HG03432 (cell line): ENCODE results near the gene OAS3.
"Not testable (repeated sequence)": the region's sequence is repeated elsewhere in the genome, so short reads cannot be mapped to it uniquely, and the experiment has no call there.

Experiments
- ATAC-seq: cut with Tn5 transposase; IDR thresholded peaks from one replicate; pipeline ENCODE4 v1.9.1; 2021; ENCODE audit warnings: mild to moderate bottlenecking, moderate library complexity; ENCODE audit not compliant: unreplicated experiment

Gene OAS3

GRCh38 chr12:112978163-112979040 lies 40.1 kb downstream of the OAS3 start, which contains the start of gene OAS2:
TSS of gene OAS2 (plus strand) at chr12:112978519. CDS start at chr12:112978609, 90 bp downstream.
- ATAC-seq, result peak; percentile 91

DNA sequence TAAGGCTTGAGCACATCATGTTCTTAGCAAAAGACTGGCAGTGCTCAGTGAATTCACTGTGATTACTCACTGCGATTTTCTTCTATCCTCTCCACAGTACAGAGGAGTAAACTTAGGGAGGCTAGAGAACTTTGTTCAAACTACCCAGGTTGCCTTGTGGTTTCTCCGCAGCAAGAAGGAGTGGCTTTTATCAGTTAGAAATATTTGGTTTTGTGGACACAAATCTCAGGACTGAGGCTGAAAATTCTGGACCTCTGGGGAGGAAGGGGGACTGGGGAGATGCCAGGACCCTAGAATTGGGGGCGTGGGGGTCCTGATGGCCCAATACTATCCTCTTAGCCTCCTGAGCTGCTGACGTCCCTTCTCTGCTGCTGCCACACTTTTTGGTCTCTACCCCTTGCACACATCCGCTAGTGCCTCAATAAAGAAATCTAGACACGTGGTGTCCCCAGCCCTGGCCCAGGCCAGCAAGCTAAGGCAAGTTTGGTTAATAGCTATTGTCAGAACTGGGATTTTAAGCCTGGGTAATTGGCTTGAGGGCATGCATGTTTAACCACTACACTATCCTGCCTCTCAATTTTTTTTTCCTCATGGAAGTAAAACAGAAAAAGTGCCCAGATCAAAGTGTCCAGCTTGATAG lies 40.9 kb downstream of the OAS3 start:
- peak; percentile 3 for ATAC-seq

DNA sequence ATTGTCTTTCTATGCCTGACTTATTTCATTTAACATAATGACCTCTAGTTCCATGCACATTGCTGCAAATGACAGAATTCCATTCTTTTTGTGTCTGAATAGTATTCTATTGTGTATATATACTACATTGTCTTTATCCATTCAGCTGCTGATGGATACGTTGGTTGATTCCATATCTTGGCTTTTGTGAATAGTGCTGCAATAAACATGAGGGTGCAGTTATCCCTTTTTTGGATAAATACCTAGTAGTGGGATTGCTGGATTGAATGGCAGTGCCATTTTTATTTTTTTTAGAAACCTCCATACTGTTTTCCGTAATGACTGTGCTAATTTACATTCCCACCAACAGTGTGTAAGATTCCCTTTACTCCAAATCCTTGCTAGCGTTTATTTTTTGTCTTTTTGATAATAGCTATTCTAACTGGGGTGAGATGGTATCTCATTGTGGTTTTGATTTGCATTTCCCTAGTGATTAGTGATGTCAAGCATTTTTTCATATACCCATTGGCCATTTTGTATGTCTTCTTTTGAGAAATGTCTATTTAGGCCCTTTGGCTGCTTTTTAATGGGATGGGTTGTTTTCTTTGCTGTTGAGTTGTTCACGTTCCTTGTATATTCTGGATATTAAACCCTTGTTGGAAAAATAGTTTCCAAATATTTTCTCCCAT lies 42.4 kb downstream of the OAS3 start:
- no peak for ATAC-seq

DNA sequence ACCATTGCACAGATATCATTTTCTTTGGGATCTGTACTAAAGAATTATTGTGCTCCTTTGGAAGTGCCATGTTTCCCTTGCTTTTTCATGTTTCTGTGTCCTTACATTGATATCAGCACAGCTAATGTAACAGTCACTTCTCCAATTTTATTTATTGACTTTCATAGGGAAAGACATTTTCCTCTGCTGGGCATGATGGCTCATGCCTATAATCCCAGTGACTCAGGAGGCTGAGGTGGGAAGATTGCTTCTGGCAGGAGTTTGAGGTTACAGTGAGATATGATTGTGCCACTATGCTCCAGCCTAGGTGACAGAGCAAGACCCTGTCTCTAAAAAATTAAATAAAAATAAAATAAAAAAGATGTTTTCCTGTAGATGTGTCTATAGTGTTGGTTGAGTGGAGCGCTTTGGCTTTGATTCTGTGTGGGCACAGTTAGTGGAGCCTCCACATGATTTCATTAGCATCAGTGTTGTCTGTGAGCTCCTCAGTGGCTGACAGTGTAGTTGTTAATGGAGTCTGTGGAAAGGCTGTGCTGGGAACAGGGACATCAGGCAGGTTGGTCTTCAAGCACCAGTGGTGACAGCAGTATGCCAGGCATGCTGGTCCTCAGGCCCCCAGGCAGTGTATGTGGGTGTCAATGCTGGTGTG lies 47.5 kb downstream of the OAS3 start:
- ATAC-seq, result no peak

DNA sequence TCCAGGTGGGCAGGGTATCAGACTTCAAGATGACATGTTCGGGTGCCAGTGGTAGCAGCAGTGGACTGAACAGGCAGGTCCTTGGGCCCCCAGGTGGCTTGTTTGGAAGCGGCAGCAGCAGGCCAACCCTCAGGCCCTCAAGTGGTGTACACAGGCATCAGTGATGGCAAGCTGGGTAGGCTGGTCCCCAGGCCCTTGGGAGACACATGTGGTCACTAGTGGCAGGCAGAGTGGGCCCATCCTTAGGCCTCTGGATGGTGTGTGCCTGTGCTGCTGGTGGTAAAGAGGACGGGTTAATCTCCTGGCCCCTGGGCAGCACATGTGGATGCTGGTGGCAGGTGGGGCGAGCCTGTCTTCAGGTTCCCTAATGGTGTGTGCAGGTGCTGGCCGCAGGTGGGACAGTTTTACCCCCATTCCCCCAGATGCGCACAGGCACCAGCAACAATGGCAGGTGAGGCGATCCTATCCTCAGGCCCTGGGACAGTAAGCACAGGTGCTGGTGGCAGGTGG lies 48.1 kb downstream of the OAS3 start:
- no peak for ATAC-seq

DNA sequence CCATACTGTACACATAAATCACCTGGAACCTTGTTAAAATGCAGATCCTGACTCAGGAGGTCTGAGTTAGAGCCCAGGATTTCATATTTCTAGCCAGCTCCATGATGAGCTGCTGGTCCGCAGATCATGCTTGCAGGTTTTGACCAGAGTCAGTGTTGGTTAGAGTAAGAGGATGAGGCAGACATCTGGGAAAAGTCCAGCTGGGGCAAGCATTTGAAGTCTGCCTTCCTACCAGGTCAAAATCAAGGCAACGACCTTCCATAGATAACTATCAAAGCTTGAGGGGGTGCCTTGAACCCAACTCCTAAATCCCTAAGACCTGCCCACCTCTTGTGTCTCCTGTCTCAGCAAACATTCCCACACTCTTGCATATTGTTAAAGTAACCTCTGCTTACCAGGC lies 49.3 kb downstream of the OAS3 start:
- ATAC-seq, result no peak

DNA sequence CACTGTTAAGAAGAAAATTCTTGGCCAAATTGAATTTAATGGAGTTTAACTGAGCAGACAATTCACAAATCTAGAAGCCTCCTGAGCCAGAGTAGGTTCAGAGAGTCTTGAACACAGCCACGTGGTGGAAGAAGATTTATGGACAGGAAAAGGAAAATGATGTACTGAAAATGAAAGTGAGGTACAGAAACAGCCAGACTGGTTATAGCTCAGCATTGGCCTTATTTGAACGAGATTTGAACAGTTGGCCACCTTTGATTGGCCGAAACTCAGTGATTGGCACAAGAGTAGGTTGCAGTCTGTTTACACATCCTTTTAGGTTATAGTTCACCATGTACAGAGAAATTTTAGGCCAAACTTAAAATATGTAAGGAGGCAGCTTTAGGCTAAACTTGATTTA lies 50.0 kb downstream of the OAS3 start:
- ATAC-seq, result no peak

DNA sequence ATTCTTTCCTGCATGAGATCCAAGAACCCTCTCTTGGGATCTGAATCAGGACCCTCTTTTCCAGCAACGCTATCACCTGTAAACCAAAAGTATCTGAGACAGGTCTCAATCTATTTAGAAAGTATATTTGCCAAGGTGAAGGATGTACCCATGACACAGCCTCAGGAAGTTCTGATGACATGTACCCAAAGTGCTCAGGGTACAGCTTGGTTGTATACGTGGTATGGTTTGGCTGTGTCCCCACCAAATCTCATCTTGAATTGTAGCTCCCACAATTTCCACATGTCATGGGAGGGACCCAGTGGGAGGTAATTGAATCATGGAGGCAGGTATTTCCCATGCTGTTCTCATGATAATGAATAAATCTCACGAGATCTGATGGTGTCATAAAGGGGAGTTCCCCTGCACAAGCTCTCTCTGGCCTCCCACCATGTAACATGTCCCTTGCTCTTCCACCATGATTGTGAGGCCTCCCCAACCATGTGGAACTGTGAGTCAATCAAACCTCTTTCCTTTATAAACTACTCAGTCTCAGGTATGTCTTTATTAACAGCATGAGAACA lies 50.6 kb downstream of the OAS3 start:
- not testable (repeated sequence) for ATAC-seq

- ATAC-seq, result no peak
Measured at GRCh38 chr12:112989806-112990205, 51.5 kb downstream of the OAS3 start.

DNA sequence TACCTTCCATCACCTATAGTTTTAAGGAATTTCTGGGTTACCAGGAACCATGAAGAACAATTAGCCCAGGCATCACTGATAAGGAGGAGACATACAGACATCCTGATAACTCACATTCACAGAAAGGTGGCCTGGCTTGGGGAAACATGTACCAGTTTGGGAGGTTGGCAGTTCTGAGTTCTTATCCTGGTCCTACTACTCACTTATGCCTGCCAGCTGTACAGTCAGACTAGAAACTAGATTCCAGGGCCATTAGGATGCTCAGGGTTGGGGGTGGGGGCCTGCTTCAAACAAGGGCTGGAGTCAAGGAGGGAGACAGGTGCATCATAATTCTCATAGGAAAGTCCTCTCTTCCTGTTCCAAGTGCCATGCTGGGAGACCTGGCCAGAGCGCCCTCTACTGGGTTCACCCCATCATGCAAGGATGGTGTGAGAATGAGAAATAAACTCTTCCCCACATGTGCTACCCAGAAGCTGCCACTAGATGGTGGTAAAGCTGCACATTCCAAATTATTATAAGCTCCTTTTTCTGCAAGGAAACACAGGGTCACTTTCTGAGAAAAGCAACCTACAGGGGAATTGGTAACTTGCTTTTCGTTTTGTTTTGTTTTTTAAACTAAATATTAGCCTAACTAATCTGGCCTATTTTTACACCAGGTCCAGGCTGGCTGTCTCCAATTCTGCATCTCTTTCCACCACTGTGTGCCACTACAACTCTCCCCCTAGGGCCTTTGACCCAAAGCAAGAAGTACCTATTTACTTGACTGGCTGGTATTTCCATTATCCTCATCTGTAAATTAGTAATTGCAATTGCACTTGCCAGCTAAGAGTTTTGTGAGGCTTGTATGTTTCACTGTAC lies 54.5 kb downstream of the OAS3 start:
- ATAC-seq, result no peak

- ATAC-seq, result no peak
Measured at GRCh38 chr12:112995008-112995407, 56.7 kb downstream of the OAS3 start.

DNA sequence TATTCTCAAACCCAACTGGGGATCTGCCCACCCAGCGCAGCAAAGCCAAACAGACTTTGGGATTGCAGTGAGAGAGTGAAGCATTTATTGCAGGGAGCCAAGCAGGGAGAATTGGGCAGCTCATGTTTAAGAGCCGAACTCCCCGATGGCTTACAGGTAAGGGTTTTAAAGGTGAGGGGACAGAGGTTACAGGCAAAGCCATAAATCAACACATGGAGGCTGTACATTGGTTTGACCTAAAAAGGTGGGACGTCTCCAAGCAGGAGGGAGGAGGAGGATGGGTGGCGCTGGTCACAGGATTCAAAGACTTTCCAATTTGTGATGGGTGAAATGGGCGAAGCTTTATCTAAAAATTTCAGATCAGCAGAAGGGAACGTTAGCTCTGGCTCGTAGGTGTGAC lies 58.2 kb downstream of the OAS3 start:
- ATAC-seq, result no peak

GRCh38 chr12:112997506-112997905 lies 59.2 kb downstream of the OAS3 start:
- ATAC-seq, result no peak

GRCh38 chr12:112998987-112999767 lies 60.9 kb downstream of the OAS3 start:
- ATAC-seq, result peak; percentile 92

- ATAC-seq, result no peak
Measured at GRCh38 chr12:113000433-113000832, 62.2 kb downstream of the OAS3 start.

DNA sequence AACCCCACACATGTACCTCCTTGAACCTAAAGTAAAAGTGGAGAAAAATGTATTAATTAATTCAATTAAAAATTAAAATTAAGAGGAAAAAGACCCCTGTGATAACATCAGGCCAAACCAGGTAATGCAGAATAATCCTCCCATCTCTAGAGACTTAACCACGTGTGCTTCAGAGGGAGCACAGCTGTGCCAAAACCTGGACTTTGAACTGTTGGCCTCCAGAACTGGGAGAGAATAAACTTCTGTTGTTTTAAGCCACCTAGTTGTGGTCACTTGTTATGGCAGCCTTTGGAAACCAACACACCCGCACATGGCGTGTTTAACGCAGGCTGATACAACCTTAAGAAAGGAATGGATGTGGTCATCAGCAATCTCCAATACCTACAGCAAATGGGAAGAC lies 63.9 kb downstream of the OAS3 start:
- no peak for ATAC-seq

GRCh38 chr12:113002676-113003075 lies 64.4 kb downstream of the OAS3 start:
- no peak for ATAC-seq

DNA sequence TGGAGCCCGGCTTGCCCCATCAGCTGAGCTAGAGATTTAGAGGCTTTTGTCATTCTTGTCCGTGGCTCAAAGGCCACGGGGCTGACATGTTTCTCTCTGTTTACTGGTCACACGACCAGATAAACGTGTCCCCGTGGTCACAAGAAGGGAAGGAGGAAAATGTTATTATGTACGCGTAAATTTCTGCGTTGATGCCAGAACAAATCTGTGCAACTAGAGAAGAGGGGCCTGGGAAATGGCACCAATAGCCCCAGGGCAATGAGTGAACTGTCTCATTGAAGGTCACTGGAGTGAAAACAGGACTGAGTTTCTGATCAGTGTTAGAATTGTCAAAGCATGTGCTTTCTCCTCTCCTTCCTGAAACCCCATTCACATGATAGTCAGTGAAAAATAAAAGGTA lies 65.4 kb downstream of the OAS3 start:
- no peak for ATAC-seq

- no peak for ATAC-seq
Measured at GRCh38 chr12:113005762-113006161, 67.5 kb downstream of the OAS3 start.
